HEK293T (cell line): ENCODE results near the gene GJC3.
"Not testable (repeated sequence)": the region's sequence is repeated elsewhere in the genome, so short reads cannot be mapped to it uniquely, and the experiment has no call there.

ENCODE experiments used
- CTCF ChIA-PET: fragments of 350-600 bp; formaldehyde crosslinking; extraction: SDS; loops from one replicate; lab custom pipeline; 2021; ENCODE audit warnings: antibody characterized with exemption, inconsistent platforms; lab: Yijun Ruan, JAX
- POLR2A ChIA-PET: fragments of 350-600 bp; formaldehyde crosslinking; extraction: SDS; loops from one replicate; lab custom pipeline; 2020; ENCODE audit warnings: antibody characterized with exemption, inconsistent platforms; lab: Yijun Ruan, JAX
- DNase-seq: peaks from one replicate; pipeline ENCODE4 v3.0.0; 2012; ENCODE audit warnings: mixed read lengths; ENCODE audit errors: extremely low spot score
- ARNT ChIP-seq: fragments of 450-650 bp; IDR thresholded peaks from 2 replicates; pipeline ENCODE4 v1.6.1; 2017; ENCODE audit warnings: mild to moderate bottlenecking
- BHLHE40 ChIP-seq: fragments of 450-650 bp; IDR thresholded peaks from 2 replicates; pipeline ENCODE4 v1.6.1; 2016; ENCODE audit warnings: mild to moderate bottlenecking, moderate library complexity, borderline replicate concordance
- CTBP1 ChIP-seq: fragments of 450-650 bp; IDR thresholded peaks from 2 replicates; pipeline ENCODE4 v1.6.1; 2016; ENCODE audit warnings: borderline replicate concordance
- ELF4 ChIP-seq: fragments of 450-650 bp; IDR thresholded peaks from 2 replicates; pipeline ENCODE4 v1.6.1; 2017; ENCODE audit warnings: antibody characterized with exemption
- FOXA1 ChIP-seq: fragments of 450-650 bp; IDR thresholded peaks from 2 replicates; pipeline ENCODE4 v1.6.1; 2016; ENCODE audit warnings: mild to moderate bottlenecking
- FOXK2 ChIP-seq: fragments of 450-650 bp; IDR thresholded peaks from 2 replicates; pipeline ENCODE4 v1.6.1; 2016; ENCODE audit warnings: mild to moderate bottlenecking
- FOXM1 ChIP-seq: fragments of 450-650 bp; IDR thresholded peaks from 2 replicates; pipeline ENCODE4 v1.6.1; 2017; ENCODE audit warnings: mild to moderate bottlenecking, borderline replicate concordance
- HDGF ChIP-seq: fragments of 450-650 bp; IDR thresholded peaks from 2 replicates; pipeline ENCODE4 v1.6.1; 2017; ENCODE audit warnings: antibody characterized with exemption, borderline replicate concordance
- L3MBTL2 ChIP-seq: fragments of 450-650 bp; conservative IDR thresholded peaks from 2 replicates; pipeline ENCODE4 v1.6.1; 2016; ENCODE audit warnings: mild to moderate bottlenecking
- LEF1 ChIP-seq: fragments of 450-650 bp; IDR thresholded peaks from 2 replicates; pipeline ENCODE4 v1.6.1; 2017; ENCODE audit warnings: mild to moderate bottlenecking, borderline replicate concordance
- NFRKB ChIP-seq: fragments of 450-650 bp; IDR thresholded peaks from 2 replicates; pipeline ENCODE4 v1.6.1; 2016; ENCODE audit warnings: mild to moderate bottlenecking, moderate library complexity
- SP1 ChIP-seq: fragments of 450-650 bp; IDR thresholded peaks from 2 replicates; pipeline ENCODE4 v1.6.1; 2017
- SUZ12 ChIP-seq: fragments of 450-650 bp; IDR thresholded peaks from 2 replicates; pipeline ENCODE4 v1.6.1; 2016; ENCODE audit warnings: mild to moderate bottlenecking
- TARDBP ChIP-seq: fragments of 450-650 bp; IDR thresholded peaks from 2 replicates; pipeline ENCODE4 v1.6.1; 2016
- ZNF384 ChIP-seq: fragments of 450-650 bp; IDR thresholded peaks from 2 replicates; pipeline ENCODE4 v1.6.1; 2016
- TF ChIP-seq, protein P1 (sequence below): fragments of 450-650 bp; IDR thresholded peaks from 2 replicates; pipeline ENCODE4 v1.6.1; 2016

The GJC3 gene

GRCh38 chr7:99969298-99969697 lies 39.9 kb upstream of the GJC3 start:
- ChIA-PET CTCF (interaction anchor here (0.7 kb wide), 1 partner anchor 233 kb away, joined by 3 read pairs; no protein-coding TSS in a partner anchor), POLR2A (no interaction called here)
- no peak for DNase-seq
- TF ChIP-seq L3MBTL2 (no peak), HDGF (no peak), SUZ12 (no peak), FOXM1 (no peak), NFRKB (no peak), FOXK2 (no peak), LEF1 (no peak), BHLHE40 (no peak), TARDBP (no peak), ZNF384 (no peak), CTBP1 (no peak), SP1 (no peak), FOXA1 (no peak), ARNT (no peak), ELF4 (no peak)
- TF ChIP-seq, protein P1, sequence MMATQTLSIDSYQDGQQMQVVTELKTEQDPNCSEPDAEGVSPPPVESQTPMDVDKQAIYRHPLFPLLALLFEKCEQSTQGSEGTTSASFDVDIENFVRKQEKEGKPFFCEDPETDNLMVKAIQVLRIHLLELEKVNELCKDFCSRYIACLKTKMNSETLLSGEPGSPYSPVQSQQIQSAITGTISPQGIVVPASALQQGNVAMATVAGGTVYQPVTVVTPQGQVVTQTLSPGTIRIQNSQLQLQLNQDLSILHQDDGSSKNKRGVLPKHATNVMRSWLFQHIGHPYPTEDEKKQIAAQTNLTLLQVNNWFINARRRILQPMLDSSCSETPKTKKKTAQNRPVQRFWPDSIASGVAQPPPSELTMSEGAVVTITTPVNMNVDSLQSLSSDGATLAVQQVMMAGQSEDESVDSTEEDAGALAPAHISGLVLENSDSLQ = no peak

DNA sequence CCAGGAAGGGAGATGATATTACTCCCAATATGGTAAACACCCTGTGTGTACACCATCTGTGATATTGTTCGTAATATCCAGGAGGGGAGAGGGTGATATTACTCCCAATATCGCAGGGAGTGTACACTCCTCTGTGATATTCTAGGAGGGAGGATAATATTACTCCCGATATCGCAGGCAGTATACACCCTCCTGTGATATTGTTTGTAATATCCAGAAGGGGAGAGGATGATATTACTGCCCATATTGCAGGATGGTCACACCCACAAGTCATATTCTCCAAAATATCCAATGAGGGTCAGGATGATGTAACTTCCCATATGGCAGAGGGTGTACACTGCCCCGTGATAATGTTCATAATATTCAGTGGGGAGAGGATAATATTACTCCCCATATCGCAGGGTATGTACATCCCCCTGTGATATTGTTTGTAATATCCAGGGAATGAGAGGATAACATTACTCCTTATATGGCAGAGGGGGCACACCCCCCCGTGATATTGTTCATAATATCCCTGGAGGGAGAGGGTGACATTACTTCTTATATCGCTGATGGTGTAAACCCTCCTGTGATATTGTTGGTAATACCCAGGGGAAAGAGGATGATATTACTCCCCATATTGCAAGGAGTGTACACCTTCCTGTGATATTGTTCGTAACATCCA lies 29.3 kb upstream of the GJC3 start:
- DNase-seq = no peak
- TF ChIP-seq ELF4 (no peak), SUZ12 (no peak), ZNF384 (no peak)
- POLR2A ChIA-PET = no interaction called here
- CTCF ChIA-PET = no interaction called here

DNA sequence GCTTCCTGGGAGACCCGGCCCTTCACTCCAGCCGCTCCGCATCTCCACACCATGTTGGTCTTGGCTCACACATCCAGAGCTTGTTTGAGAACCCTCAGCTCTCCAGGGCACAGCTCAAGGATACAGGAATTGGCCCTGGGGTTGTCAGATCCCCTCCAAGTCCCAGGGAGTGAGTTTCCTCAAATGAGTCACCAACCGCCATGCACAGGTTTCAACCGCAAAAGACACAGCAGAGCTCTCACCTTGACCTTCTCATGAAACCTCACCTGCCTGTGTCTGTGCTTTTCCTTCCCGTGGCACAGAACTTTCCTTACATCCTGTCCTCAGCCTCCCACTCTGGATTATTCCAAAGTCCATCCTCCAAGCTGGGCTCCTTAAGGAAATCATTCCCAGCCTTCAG lies 25.8 kb upstream of the GJC3 start:
- TF ChIP-seq SUZ12 (no peak), NFRKB (no peak), LEF1 (no peak)
- POLR2A ChIA-PET = interaction anchor here (1.4 kb wide), 1 partner anchor 36 kb away, joined by 4 read pairs; the partner anchor contains the start of gene TRIM4
- CTCF ChIA-PET = interaction anchor here (0.9 kb wide), 1 partner anchor 24 kb away, joined by 3 read pairs; no protein-coding TSS in a partner anchor
- no peak for DNase-seq

DNA sequence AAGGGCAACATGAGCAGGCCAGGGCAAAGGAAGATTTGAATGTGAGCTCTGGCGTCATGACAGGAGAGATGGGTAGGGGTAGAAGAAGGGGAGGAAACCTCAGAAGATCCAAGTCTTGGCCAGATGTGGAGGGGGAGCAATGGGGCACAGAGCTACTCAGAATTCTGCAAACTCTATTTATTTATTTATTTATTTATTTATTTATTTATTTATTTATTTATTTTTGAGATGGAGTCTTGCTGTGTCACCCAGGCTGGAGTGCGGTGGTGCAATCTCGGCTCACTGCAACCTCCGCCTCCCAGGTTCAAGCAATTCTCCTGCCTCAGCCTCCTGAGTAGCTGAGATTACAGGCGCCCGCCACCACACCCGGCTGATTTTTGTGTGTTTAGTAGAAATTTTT lies 25.2 kb upstream of the GJC3 start:
- POLR2A ChIA-PET = interaction anchor here (1.4 kb wide), 1 partner anchor 35 kb away, joined by 4 read pairs; the partner anchor contains the start of gene TRIM4
- CTCF ChIA-PET, DNase-seq: not testable (repeated sequence)

GRCh38 chr7:99953649-99954048 lies 24.2 kb upstream of the GJC3 start:
- no peak for DNase-seq
- POLR2A ChIA-PET = no interaction called here
- CTCF ChIA-PET = no interaction called here
- TF ChIP-seq ELF4 (no peak), NFRKB (no peak)

DNA sequence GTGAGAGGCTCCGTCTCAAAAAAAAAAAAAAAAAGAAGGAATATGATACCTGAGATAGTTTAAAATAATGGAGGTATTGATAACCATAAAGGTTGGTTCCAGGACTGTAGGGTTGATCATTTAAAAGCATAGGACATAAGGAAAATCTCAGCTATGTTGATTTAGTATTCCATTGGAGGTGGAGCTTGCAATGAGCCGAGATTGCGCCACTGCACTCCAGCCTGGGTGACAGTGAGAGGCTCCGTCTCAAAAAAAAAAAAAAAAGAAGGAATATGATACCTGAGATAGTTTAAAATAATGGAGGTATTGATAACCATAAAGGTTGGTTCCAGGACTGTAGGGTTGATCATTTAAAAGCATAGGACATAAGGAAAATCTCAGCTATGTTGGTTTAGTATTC lies 23.2 kb upstream of the GJC3 start:
- CTCF ChIA-PET, DNase-seq, POLR2A ChIA-PET: not testable (repeated sequence)

- POLR2A ChIA-PET, DNase-seq: not testable (repeated sequence)
- CTCF ChIA-PET = interaction anchor here (1.4 kb wide), 1 partner anchor 39 kb away, joined by 4 read pairs; no protein-coding TSS in a partner anchor
Observed at GRCh38 chr7:99950819-99951218, 21.4 kb upstream of the GJC3 start.

DNA sequence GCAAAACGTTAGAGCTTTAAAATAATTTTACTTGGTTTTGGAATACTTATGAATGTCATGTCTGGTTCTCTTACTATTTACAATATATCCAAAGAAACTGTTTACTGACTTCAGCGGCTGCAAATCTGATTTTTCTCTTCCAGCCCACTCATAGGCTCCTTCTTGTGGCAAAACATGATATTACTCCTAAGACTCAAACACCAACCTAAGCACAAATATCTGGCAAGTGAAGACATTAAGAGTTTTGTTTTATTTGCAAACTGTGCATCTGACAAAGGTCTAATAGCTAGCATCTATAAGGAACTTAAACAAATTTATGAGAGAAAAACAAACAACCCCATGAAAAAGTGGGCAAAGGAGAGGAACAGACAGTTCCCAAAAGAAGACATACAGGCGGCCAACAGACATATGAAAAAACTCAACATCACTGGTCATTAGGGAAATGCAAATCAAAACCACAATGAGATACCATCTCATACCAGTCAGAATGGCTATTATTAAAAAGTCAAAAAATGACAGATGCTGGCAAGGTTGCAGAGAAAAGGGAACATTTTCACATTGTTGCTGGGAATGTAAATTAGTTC lies 20.3 kb upstream of the GJC3 start:
- TF ChIP-seq FOXM1 = no peak
- no peak for TF ChIP-seq ZNF384
- TF ChIP-seq, protein P1 = no peak
- CTCF ChIA-PET = interaction anchor here (0.6 to 1.4 kb wide), 2 partner anchors 40 to 55 kb away, joined by 3 to 4 read pairs; no protein-coding TSS in a partner anchor
- no peak for DNase-seq
- POLR2A ChIA-PET = no interaction called here

DNA sequence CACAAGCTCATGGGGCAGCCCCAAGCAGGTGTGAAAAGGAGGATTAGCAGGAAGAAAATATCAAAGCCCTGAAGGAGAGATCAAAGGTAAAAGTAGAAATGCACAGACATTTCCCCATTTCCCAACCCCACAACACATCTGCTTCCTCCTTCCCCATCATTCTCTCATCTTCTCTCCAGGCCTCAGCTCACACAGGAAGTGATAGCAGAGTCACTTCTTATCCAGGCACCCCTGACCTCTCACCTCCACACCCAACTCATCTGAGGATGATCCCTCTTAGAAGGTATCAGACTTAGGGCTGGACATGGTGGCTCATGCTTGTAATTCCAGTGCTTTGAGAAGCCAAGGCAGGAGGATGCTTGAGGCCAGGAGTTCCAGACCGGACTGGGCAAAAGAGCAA lies 18.2 kb upstream of the GJC3 start:
- DNase-seq = no peak
- ChIA-PET POLR2A (interaction anchor here (0.7 kb wide), 1 partner anchor 29 kb away, joined by 3 read pairs; no protein-coding TSS in a partner anchor), CTCF (no interaction called here)
- TF ChIP-seq FOXM1 = no peak
